NCI-H2107 treated with DMSO at 0.1 percent for 48 hours (cell line): ENCODE measurements around the gene SPINDOC.
A peak's percentile ranks its signal among the peaks of the same experiment; 100 is the strongest.

Experiments
- DNase-seq: peaks from one replicate; lab custom pipeline; 2025; ENCODE audit not compliant: unreplicated experiment; lab: John Stamatoyannopoulos, UW

Gene SPINDOC

DNA sequence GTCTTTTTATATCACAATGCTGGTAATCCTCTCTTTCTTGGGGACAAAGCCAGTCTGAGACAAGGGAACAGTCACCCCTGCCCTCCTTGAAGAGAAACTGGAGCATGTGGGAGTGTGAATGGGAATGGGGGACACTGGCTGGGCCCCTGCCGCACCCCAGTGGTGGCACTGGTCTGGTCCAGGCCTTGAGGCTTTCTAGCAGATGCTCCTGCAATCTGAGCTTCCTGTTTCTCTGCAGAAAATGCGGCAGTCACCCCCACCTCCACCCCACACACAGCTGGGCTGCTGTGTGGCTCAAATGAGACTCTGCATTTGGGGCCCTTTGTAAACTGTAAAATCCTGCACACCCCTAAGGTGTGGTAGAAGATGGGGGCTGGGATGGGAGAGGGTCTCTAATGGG, 19.1 kb downstream of the SPINDOC start:
- DNase-seq: no peak

DNA sequence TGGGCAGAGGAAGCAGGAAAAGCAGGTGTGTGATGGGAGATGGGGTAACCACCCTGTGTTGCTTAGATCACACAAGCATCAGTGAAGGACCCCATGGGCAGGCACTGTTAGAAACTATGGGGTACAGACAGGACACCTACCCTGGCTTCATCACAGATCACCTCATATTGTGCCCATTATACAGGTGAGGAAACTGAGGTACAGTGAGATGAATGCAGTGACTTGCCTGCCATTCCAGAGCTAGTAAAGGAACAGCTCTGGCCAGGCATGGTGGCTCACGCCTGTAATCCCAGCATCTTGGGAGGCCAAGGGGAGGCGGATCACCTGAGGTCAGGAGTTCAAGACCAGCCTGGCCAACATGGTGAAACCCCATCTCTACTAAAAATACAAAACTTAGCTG, 19.8 kb downstream of the SPINDOC start:
- no peak for DNase-seq

DNA sequence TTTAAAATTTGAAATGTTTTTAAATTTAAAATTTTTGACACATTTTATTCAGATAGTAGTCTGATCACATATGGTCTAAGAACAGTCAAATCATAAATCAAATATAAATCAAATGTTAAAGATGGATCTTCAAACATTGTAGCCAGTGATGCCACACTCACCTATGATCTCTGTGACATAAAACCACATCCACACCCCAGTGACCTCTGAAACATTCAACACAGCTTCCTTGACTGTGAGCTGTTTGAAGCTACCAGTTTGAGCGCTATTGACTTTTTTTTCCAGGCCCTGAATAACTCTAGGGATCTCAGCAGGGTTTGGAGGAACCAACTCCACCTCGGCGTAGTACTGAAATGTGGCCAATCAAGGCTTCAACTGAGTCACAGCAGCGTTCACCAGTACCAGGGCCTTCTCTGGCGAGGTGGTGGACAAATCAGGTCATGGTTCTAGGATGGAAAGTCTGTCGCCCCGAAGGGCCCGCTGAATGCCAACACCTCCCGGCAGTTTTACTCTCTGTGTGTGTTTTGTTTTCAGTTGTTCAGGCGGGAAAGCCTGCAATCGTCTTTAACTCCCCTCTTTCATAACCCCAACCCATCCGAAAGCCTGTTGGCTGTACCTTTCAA, 21.4 kb downstream of the SPINDOC start:
- DNase-seq: no peak

DNA sequence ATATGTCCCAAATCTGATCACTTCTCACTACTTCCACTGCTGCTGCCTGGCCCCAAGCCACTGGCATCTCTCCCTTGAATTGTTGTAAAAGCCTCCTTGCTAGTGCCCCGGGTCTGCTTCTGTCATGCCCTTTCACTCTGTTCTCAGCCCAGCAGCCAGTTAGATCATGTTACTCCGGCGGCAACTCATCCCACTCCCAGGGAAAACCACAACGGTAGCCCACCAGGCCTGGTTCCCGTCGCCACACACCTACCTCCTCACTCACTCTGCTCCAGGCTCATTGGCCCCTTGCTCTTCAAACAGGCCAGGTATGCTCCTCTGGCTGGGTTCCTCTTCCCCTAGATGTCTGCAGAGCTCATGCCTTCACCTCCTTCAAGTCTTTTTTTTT, 21.9 kb downstream of the SPINDOC start:
- no peak for DNase-seq

DNA sequence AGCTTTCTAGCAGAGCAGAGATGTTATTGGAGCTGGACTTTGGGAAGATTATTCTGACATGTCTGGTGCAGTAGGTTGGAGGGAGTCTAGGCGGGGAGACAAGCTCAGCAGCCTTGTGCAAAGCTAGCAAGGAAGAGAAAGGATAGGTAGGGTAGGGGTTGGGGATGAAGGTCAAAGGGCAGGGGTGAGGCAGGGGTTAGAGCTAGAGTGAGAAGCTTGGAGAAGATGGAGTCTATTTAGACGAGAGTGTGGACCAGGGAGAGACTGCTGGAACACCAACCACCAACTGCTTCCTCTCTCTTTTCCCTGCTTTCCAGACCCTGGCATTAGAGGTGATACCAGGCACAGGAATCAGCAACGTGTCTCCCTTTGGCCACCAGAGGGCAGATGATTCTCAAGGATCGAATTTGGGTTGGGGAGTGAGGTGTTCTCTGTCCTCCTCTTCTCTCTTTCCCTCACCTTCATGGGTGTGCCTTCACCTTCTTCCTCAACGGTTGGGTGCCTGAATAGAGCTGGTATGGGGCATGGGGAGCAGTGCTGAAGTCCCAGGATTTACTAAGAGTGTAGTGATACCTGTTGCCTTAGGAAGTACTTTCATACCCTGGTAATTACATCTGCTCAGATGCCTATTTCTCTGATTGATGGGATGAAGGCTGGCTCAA, 23.9 kb downstream of the SPINDOC start:
- peak; percentile 86 for DNase-seq

DNA sequence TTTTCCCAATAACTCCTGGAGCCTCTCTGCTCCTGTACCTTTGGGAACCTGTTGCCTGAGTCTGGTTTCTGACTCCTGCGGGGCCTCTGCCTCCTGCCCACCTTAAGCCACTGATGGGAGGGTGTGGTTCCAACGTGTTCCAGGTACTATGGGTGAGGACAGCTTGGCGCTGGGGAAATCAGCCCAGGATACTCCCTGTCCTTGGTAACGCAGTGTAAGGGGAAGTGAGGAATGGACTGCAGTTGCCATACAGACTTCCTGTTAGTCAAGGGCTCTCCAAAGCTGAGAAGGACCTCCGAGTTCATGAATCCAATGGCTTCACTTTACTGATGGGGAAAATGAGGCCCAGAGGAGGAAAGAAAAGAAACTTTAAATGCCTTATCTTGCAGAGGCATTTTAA, 24.5 kb downstream of the SPINDOC start:
- DNase-seq: no peak

DNA sequence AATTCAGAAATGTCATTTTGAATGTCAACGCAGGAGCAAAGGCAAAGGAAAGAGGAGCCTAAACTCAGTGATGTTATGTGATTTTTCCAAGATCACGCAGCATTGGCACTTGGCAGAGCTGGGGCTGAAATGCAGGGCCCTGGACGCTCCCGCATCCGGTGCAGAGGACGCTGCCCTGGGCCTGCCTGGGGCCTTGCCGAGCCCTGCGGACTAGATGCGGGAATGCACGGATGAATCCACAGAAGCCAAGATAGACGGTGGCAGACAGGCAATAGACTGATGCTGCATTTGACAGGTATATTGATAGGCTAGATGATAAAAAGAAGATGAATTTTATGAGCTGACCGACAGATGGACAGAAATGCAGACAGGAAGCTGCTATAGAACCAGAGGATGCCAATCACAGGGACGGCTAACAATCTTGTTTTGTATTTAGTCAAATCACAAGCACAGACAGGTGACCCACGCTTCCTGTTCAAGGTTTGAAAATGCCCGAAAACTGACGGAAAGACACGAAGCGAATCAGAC, 25.0 kb downstream of the SPINDOC start:
- DNase-seq: no peak

DNA sequence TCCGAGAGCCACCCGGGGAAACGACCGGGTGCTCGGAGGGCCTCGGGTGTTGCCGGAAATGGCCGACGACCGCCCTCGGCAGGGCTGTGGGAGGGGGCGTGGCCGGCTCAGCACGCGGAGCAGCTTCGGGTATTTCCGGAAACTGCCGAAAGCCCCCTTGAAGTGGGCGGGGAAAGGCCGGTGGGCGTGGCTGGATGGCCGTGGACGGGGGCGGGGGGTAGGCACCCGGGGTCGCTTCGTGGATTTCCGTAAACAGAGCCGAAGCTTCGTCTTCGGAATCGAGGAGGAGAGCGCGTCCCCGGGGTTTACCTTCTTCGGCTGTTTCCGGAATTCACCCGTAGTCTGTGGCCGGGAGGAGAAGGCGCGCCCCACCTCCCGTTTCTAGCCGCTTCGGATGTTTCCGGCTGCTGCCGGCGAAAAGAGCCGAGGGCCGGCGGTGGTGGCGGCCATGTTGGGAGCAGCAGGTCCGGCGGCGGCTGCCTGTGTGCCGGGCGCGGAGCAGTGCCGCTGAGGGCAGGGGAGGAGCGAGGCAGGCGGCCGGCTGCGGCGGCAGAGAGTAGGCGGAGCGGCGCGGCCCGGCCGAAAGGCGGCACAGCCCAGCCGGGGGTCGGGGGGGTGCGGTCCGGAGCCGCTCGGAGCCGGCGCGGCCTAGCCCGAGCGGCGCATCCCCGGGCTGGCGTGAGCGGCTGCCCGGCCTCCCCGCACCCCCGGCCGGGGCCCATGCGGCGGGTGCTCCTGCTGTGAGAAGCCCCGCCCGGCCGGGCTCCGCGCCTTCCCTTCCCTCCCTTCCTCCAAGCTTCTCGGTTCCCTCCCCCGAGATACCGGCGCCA, 25.6 kb downstream of the SPINDOC start, which contains the start of gene MARK2:
Gene MARK2, plus strand, starts transcription at position 433 of the 830 bp plus-strand sequence. Its CDS starts 397 bp downstream, at position 830.
- peak; percentile 99 for DNase-seq

DNA sequence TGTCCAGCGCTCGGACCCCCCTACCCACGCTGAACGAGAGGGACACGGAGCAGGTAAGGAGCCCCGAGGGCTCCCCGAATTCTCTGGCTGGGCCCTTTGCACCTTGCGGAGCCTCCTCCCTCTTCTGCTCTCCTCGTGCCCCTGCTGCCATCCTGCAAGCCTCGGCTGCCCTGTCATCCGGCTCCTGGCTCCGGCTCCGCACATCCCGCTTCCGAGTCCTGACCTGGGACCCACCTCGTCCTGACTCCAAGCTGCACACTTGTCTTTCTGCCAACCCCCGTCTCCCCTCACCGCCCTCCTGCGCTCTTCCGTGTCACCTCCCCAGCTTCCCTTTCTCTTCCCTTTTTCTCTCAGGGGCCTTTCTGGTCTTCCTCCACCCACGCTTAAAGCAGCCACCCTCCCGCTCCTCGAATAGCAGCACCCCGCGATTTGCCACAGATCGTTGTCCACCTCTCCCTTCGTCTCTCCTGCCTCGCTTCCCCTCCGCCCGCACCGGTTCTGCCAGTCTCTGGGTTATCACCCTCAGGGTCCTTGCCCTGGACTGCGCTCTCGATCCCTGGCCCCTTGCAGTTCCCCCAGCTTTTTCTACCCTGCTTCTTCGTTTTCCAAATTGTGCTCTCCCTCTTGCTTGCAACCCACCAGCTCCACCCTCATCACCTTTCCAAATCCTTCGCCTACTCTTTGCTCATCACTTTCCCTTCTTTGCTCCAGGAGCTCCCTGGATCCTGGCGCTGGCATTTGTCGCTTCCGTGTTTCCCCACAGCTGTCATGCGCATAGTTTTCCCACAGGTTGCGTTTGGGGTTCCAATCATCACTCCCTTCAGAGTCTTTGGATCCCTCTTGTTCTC, 26.5 kb downstream of the SPINDOC start:
- no peak for DNase-seq

DNA sequence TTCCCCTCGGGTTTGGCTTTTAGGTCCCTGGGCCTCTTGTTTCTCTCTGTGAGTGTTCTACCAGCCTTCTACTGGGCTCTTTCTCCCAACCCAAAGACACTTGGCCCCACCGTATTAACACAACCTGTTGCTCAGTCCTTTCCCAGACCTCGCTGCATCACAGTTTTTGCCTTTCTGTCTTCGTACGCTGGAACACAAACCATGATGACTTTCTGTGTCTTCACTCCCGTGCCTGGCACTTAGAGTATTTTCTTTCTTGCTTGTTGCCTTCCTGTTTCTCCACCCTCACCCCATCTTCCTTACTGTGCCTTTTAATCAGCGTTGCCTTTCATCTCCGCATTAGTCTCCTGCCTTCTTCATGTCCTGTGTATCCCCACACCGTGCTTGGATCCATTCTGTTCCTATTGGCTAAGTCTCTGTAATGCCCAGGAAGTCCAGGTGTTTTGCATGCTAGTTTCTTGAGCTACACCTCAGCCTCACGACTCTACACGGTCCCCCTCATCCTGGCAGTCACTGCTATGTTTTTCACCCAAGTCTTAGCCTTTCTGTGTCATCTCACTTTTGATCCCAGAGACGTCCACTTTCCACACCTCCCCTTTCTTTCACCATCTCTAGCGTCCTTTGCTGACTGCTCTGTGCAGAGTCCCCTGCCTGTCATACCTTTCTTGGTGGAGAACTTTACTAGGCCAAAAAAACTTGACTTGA, 27.3 kb downstream of the SPINDOC start:
- DNase-seq: no peak

DNA sequence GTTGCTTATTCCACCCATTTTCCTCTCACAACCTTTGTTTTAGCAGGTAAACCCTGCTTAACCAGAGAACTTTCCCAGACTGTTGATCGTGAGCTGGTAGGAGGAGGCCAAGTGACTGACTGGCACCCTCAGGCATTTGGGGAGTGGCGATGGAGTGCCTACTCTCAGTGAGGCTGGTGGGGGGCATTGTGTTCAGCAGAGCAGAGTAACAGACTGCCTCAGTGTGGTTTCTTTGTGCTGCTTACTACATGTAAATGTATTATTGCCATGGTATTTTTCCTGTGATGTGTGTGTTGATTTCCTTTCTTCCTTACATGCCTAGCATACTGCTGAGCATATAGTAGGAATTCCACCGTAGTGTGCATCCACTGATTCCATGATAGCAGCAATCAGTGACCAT, 28.3 kb downstream of the SPINDOC start:
- DNase-seq: peak; percentile 44

DNA sequence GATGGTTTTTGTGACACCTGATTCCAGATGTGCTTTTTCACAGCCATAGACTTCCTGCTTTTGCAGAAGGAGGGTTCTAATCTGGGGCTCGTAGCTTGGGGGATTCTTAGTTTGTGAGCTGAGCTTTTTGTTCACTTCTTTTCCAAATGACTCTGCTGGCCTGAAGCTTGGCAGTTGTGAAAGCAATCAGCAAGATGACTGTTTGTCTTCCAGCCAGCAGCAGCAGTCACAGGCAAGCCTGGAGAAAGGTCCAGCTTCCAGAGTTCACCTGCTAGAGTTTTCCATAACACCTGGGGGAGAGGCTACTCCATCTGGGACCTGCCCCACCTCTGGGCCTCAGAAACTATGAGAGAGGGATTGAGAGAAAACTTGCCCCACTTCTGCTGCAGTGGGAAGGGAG, 29.8 kb downstream of the SPINDOC start:
- no peak for DNase-seq

DNA sequence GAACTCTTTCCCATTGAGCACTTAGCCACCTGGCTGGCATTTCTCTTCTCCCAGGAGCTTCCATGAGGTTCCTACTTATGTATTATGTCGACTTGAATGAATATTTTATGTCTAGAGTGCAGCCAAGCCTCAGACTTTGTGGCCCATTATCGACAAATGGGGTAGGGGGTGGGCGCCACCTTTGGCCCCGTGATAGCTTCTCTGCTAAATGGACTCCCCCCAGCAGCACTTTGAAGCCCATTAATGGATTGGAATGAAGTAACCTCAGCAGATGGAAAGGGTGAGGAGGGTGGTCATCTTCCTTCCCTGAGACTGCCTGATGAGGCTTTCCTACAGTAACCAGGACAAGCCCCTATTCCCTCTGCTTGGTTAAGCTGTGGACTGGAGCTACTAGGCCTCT, 31.6 kb downstream of the SPINDOC start:
- no peak for DNase-seq

DNA sequence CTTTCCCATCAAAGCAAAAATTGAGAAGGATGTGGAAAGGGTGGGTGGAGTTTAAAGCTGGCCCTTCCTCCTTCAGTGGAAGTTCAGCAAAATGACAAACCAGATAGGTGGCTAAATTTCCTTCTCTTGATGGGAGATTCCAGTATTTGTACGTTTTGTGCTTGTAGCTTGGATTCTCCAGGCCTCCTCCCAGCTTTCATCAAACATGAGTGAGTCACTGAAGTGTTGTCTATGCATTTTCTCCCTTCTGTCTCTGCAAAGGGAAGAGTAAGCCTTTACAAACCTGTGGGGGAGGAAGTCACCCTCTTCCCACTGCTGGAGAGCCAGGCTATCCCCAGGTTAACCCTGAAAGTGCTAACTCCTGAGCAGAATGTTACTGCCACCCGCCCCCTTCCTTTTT, 32.0 kb downstream of the SPINDOC start:
- DNase-seq: no peak

DNA sequence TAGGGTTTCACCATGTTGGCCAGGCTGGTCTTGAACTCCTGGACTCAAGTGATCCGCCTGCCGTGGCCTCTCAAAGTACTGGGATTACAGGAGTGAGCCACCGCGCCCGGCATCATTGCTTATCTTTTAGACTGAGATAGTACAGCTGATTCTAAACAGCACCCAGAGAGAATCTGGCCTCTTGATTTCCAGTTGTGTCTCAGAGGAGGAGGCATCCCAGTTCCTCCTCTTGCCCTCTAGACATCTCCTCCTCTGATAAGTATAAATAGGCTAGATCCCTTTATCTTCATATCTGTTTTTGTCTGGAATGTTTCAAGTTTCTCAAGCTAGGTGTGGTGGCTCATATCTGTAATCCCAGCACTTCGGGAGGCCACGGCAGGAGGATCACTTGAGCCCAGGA, 32.7 kb downstream of the SPINDOC start:
- DNase-seq: no peak

DNA sequence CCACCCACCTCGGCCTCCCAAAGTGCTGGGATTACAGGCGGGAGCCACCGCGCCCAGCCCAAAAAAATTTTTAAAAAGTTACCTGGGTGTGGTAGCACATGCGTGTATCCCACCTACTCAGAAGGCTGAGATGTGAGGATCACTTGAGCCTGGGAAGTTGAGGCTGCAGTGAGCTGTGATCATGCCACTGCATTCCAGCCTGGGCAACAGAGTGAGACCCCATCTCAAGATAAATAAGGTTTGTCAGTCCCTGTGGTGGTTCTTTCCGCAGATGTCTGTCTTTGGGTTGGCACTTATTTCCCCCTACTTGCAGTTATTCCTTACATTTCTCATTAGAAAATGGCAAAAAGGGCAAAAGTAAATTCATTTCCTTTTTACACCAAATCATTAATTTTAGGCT, 33.6 kb downstream of the SPINDOC start:
- DNase-seq: no peak

DNA sequence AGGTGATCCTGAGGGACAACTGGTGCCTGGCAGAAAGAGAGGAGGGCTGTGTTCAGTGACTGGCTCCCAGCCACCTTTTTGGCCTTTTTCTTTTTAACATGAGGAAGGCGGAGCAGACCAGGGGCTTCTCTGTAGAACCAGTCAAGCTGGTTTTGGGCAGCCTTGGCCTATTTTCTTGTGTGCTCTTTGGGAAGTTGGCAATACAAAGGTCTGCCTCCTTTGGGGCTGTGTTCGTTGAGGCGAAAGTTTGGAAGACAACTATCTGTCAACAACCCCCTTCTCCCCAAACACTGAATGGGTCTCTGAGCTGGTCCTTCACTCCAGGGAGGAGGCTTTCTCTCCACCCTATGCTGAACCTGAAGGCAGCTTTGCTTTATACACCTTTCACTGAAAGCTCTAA, 34.1 kb downstream of the SPINDOC start:
- DNase-seq: no peak

DNA sequence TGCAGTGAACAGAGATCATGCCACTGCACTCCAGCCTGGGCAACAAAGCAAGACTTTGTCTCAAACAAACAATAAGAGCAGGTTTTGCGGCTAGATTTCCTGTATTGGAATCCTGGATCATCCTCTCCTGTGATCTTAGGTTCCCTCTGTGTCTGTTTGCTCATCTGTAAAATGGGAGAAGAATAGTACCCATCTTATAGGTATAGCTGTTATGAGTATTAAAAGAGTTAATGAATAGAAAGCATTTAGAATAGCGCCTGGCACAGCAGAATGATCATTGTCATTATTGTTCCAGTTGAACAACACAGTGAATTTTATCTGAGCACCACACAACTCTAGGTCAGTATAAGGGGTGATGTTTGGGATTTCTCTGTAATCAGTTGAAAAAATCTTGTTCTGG, 36.4 kb downstream of the SPINDOC start:
- no peak for DNase-seq

DNA sequence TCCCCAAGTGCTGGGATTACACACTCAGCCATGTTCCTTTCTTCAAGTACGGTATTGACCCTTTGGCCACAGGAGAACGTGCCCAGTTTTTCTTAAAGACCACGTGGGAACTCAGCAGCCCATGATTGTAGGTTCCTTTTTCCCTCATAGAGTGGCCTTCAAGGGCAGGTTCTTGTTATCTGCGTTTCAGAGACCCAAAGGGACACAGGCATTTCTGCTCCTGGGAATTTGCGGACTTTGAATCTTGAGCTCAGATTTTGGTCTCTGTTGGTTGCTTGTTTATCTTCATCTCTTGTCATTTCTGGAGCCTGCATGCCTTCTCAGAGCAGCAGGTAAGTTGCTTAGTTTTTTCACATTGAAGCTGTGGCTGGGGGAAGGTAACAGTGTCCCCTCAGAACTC, 37.7 kb downstream of the SPINDOC start:
- no peak for DNase-seq

DNA sequence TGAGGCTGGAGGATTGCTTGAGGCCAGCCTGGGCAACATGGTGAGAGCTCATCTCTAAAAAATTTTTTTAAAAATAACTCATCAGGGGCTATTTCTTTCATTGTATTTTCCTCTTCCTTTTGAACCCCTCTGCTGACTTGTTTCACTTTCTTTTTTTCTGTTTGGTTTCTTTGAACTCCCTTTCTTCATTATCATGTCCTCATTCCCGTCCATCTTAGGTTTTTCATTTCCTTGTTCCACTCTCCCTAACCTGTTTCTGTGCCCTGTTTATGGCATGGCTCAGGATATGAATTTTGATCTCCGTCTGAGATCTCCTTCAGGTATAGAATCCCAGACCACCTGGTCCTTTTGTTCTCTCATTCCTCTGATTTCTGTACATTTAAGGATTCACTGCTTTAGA, 38.1 kb downstream of the SPINDOC start:
- DNase-seq: no peak
